SK-N-SH treated with all-trans-retinoic acid at 6 μM for 48 hours (cell line): ENCODE data around the gene BACH2.

Experiments used
- ARNTL ChIP-seq: fragments of 450-650 bp; formaldehyde crosslinking; IDR thresholded peaks from 2 replicates; pipeline ENCODE4 v1.5.0; 2020; ENCODE audit warnings: low read depth, mild to moderate bottlenecking, moderate library complexity, borderline replicate concordance
- CREB5 ChIP-seq: fragments of 250-450 bp; sonication (Bioruptor Pico); IDR thresholded peaks from 2 replicates; pipeline ENCODE4 v1.5.1; 2020; ENCODE audit warnings: low read depth, mild to moderate bottlenecking, moderate library complexity
- CSDC2 ChIP-seq: fragments of 250-450 bp; sonication (Bioruptor Pico); IDR thresholded peaks from 2 replicates; pipeline ENCODE4 v1.5.0; 2020; ENCODE audit warnings: mild to moderate bottlenecking, moderate library complexity
- CSRNP3 ChIP-seq: fragments of 250-450 bp; sonication (Bioruptor Pico); IDR thresholded peaks from 2 replicates; pipeline ENCODE4 v1.5.1; 2021; ENCODE audit warnings: mild to moderate bottlenecking, moderate library complexity
- PATZ1 ChIP-seq: fragments of 250-450 bp; sonication (Bioruptor Pico); IDR thresholded peaks from 2 replicates; pipeline ENCODE4 v1.8.0; 2020; ENCODE audit warnings: mild to moderate bottlenecking, moderate library complexity, borderline replicate concordance
- PPARA ChIP-seq: fragments of 250-450 bp; sonication (Bioruptor Pico); IDR thresholded peaks from 2 replicates; pipeline ENCODE4 v1.5.0; 2020; ENCODE audit warnings: mild to moderate bottlenecking, borderline replicate concordance
- RARB ChIP-seq: fragments of 250-450 bp; sonication (Bioruptor Pico); IDR thresholded peaks from 2 replicates; pipeline ENCODE4 v1.8.0; 2021; ENCODE audit warnings: mild to moderate bottlenecking, moderate library complexity
- SNAI2 ChIP-seq: fragments of 250-450 bp; sonication (Bioruptor Pico); IDR thresholded peaks from 2 replicates; pipeline ENCODE4 v1.5.0; 2020; ENCODE audit warnings: mild to moderate bottlenecking, moderate library complexity
- TCF4 ChIP-seq: fragments of 250-450 bp; sonication (Bioruptor Pico); IDR thresholded peaks from 2 replicates; pipeline ENCODE4 v1.8.0; 2021; ENCODE audit warnings: mild to moderate bottlenecking, moderate library complexity, borderline replicate concordance
- TOX ChIP-seq: fragments of 250-450 bp; sonication (Bioruptor Pico); IDR thresholded peaks from 2 replicates; pipeline ENCODE4 v1.8.0; 2021; ENCODE audit warnings: mild to moderate bottlenecking, moderate library complexity, borderline replicate concordance
- ZC3H10 ChIP-seq: fragments of 250-450 bp; sonication (Bioruptor Pico); IDR thresholded peaks from 2 replicates; pipeline ENCODE4 v1.5.1; 2021; ENCODE audit warnings: mild to moderate bottlenecking, moderate library complexity
- ZFP30 ChIP-seq: fragments of 450-650 bp; formaldehyde crosslinking; IDR thresholded peaks from 2 replicates; pipeline ENCODE4 v1.5.0; 2022; ENCODE audit warnings: mild to moderate bottlenecking, moderate library complexity
- ZNF565 ChIP-seq: fragments of 450-650 bp; formaldehyde crosslinking; conservative IDR thresholded peaks from 2 replicates; pipeline ENCODE4 v1.5.0; 2020; ENCODE audit warnings: low read depth, mild to moderate bottlenecking, moderate library complexity
- ZNF70 ChIP-seq: fragments of 450-650 bp; formaldehyde crosslinking; IDR thresholded peaks from 2 replicates; pipeline ENCODE4 v1.5.0; 2020; ENCODE audit warnings: mild to moderate bottlenecking, moderate library complexity

GRCh38 chr6:90103056-90103800, 193.4 kb downstream of the BACH2 start:
- TF ChIP-seq PPARA (CRISPR knock-in tag) (no peak), ZNF565 (CRISPR knock-in tag) (no peak), CSRNP3 (CRISPR knock-in tag) (no peak), PATZ1 (CRISPR knock-in tag) (no peak), TCF4 (CRISPR knock-in tag) (no peak), CSDC2 (no peak), RARB (CRISPR knock-in tag) (no peak), SNAI2 (CRISPR knock-in tag) (no peak), TOX (no peak), ZC3H10 (CRISPR knock-in tag) (no peak), CREB5 (no peak), ZFP30 (CRISPR knock-in tag) (no peak), ARNTL (CRISPR knock-in tag) (no peak), ZNF70 (no peak)
